ENCODE measurements around the gene STXBP6. TPM values are rescaled to one million over a fixed set of nuclear protein-coding genes. Genes with fewer than 3 reads are reported as not detected.

The STXBP6 gene
- total and polyA plus RNA-seq, 2 of the 13 experiments (the other 11 are each of a cell fraction or from before 2014, with no cell fraction given) = 35.3 to 42.8 TPM

DNA sequence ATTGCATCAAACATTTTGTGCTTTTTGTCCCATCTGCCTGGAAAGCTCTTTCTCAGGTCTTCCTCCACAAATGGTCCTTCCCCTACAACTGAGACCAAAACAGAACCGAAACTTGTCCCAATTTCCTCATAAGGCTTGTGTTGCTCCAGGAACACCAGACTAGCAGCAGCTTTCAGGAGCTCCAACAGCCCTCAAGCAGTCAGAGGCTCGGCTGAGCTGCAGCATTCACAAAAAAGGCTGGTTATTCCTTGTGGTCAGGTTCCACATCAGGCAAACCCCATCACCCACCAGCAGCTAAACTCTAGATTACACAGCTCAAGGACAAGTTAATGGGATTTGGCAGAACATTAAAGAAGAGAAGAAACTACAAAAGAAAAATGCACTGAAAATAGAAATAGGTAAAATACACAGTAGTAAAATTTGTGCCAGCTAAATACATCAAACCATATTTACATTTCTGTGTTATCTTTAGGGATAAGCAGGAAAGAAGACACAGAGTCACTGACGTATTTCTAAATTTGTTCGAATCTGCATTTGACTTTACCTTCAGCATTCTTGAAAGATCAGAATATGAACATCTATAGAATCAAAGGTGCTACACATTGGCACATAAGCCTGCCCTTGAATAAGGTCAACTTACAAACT lies 141.2 kb downstream of the STXBP6 start:
- WGBS (ENCODE audit: low lambda C conversion rate) = 27% methylated on average over 4 of the region's 4 CpGs
- DNase-seq (ENCODE audit: low spot score) (peak; percentile 86), FAIRE-seq (no peak), ATAC-seq (peak; percentile 68)
- Histone ChIP-seq H3K4me1 (ENCODE audit: insufficient read depth, low read length) (peaks cover 44% of the 10 kb centered on the region), H3K36me3 (replicated peaks in 1 of 2; ENCODE audit: control insufficient read depth in 1 of 2, insufficient read depth in 2 of 2, low read length in 2 of 2) (no peaks in the 10 kb centered on the region), H3K27ac (ENCODE audit: extremely low read length, insufficient read depth, low read length) (peak overlapping the region; percentile 45), H4K20me1 (ENCODE audit: insufficient read depth, low read length) (no peaks in the 10 kb centered on the region), H2AFZ (ENCODE audit: low read length) (peak overlapping the region; percentile 10), H3K79me2 (ENCODE audit: insufficient read depth, low read length) (no peaks in the 10 kb centered on the region), H3K9me3 (ENCODE audit: low read length) (no peaks in the 10 kb centered on the region), H3K9ac (ENCODE audit: insufficient read depth, low read depth, low read length) (peak overlapping the region; percentile 6; the same call in 1 of the 2 replicates), H3K27me3 (ENCODE audit: control insufficient read depth in 1 of 2, insufficient read depth in 2 of 2, low read length in 2 of 2) (no peaks in the 10 kb centered on the region; a peak in 1 of 5 replicates), H3K4me2 (ENCODE audit: low read depth, low read length) (peak overlapping the region; percentile 40), H3K4me3 (replicated peaks in 1 of 3; ENCODE audit: insufficient read depth in 1 of 3, low read depth in 2 of 3, low read length in 3 of 3) (no peak overlapping the region)
- intact Hi-C loops (cut with micrococcal nuclease; ENCODE audit: unreplicated experiment) (loop anchor here (1.0 to 2.0 kb wide), 4 partner anchors 52 to 92 kb away; no protein-coding TSS in a partner anchor), in situ Hi-C loops (cut with HindIII; ENCODE audit: extremely low pct_ligation_motif_present, low pct_unique_long_range_greater_than_20kb) (no loop called here)
- ChIA-PET CTCF (ENCODE audit: low intra/inter-chr PET ratio, low total read pairs) (no interaction called here), POLR2A (interaction anchor here (0.9 to 4.0 kb wide), 6 partner anchors 16 to 93 kb away, joined by 3 to 29 read pairs (median 10); no protein-coding TSS in a partner anchor)
- BruUV-seq (replicated peaks) = no TSS peak
- no peak for TF ChIP-seq BRCA1 (CRISPR knock-in tag; IDR thresholded peaks at IDR 0.05)
- peak; percentile 46; the same call in 1 of the 2 replicates for TF ChIP-seq FOXO1 (CRISPR knock-in tag; IDR thresholded peaks at IDR 0.05)
- no peak for TF ChIP-seq DNMT3B (CRISPR knock-in tag; conservative IDR thresholded peaks at IDR 0.05)
- no peak for TF ChIP-seq ZNF333 (CRISPR knock-in tag; IDR thresholded peaks at IDR 0.05; ENCODE audit: borderline replicate concordance)
- peak; percentile 94 for TF ChIP-seq BCL6 (CRISPR knock-in tag; IDR thresholded peaks at IDR 0.05)
- peak; percentile 56; the same call in 1 of the 2 replicates for TF ChIP-seq NCOR1 (IDR thresholded peaks at IDR 0.05; ENCODE audit: borderline replicate concordance, low read length)
- peak; percentile 97 for TF ChIP-seq ISL2 (CRISPR knock-in tag; IDR thresholded peaks at IDR 0.05)
- 0 out of 2 replicates have a peak, but pooled peaks have one; percentile 11 for TF ChIP-seq HNF4G (IDR thresholded peaks at IDR 0.05; ENCODE audit: borderline replicate concordance, low read depth, low read length)
- TF ChIP-seq HNF4G (CRISPR knock-in tag; IDR thresholded peaks at IDR 0.05; ENCODE audit: borderline replicate concordance, low read depth) = no peak
- no peak for TF ChIP-seq ZNF251 (CRISPR knock-in tag; IDR thresholded peaks at IDR 0.05)
- TF ChIP-seq TMF1 (CRISPR knock-in tag; IDR thresholded peaks at IDR 0.05; ENCODE audit: low read depth) = no peak
- peak; percentile 84 for TF ChIP-seq TCF7 (IDR thresholded peaks at IDR 0.05; ENCODE audit: low read depth)
- peak in 1 of 2 experiments; percentile 79; a peak in 2 of 4 replicates for TF ChIP-seq EP300 (IDR thresholded peaks at IDR 0.05; ENCODE audit: low read depth in 2 of 2, low read length in 2 of 2)
- TF ChIP-seq EP300 (CRISPR knock-in tag; IDR thresholded peaks at IDR 0.05; ENCODE audit: borderline replicate concordance) = peak; percentile 76; the same call in 1 of the 2 replicates
- TF ChIP-seq SOX6 (IDR thresholded peaks at IDR 0.05) = no peak
- peak; percentile 90 for TF ChIP-seq SOX6 (CRISPR knock-in tag; IDR thresholded peaks at IDR 0.05)
- no peak; the same call in 1 of the 2 replicates for TF ChIP-seq ZNF782 (CRISPR knock-in tag; IDR thresholded peaks at IDR 0.05; ENCODE audit: borderline replicate concordance)
- peak; percentile 37; the same call in 1 of the 2 replicates for TF ChIP-seq SMAD3 (CRISPR knock-in tag; IDR thresholded peaks at IDR 0.05)
- 0 out of 2 replicates have a peak, but pooled peaks have one; percentile 52 for TF ChIP-seq HDAC1 (CRISPR knock-in tag; IDR thresholded peaks at IDR 0.05)
- TF ChIP-seq, protein P1, sequence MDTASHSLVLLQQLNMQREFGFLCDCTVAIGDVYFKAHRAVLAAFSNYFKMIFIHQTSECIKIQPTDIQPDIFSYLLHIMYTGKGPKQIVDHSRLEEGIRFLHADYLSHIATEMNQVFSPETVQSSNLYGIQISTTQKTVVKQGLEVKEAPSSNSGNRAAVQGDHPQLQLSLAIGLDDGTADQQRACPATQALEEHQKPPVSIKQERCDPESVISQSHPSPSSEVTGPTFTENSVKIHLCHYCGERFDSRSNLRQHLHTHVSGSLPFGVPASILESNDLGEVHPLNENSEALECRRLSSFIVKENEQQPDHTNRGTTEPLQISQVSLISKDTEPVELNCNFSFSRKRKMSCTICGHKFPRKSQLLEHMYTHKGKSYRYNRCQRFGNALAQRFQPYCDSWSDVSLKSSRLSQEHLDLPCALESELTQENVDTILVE (CRISPR knock-in tag; IDR thresholded peaks at IDR 0.05) = peak; percentile 54; the same call in 1 of the 2 replicates
- TF ChIP-seq, protein P2, sequence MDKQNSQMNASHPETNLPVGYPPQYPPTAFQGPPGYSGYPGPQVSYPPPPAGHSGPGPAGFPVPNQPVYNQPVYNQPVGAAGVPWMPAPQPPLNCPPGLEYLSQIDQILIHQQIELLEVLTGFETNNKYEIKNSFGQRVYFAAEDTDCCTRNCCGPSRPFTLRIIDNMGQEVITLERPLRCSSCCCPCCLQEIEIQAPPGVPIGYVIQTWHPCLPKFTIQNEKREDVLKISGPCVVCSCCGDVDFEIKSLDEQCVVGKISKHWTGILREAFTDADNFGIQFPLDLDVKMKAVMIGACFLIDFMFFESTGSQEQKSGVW (CRISPR knock-in tag; IDR thresholded peaks at IDR 0.05; ENCODE audit: borderline replicate concordance) = no peak
- peak; percentile 39; the same call in 1 of the 2 replicates for TF ChIP-seq ZNF224 (CRISPR knock-in tag; IDR thresholded peaks at IDR 0.05)
- TF ChIP-seq, protein P3, sequence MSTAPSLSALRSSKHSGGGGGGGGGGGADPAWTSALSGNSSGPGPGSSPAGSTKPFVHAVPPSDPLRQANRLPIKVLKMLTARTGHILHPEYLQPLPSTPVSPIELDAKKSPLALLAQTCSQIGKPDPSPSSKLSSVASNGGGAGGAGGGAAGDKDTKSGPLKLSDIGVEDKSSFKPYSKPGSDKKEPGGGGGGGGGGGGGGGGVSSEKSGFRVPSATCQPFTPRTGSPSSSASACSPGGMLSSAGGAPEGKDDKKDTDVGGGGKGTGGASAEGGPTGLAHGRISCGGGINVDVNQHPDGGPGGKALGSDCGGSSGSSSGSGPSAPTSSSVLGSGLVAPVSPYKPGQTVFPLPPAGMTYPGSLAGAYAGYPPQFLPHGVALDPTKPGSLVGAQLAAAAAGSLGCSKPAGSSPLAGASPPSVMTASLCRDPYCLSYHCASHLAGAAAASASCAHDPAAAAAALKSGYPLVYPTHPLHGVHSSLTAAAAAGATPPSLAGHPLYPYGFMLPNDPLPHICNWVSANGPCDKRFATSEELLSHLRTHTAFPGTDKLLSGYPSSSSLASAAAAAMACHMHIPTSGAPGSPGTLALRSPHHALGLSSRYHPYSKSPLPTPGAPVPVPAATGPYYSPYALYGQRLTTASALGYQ (CRISPR knock-in tag; IDR thresholded peaks at IDR 0.05) = peak; percentile 83

All from HepG2 (cell line).